Tongue (tissue), 2 donors: Measurements from ENCODE around the gene TOR1AIP2. TPM values are rescaled to one million over a fixed set of nuclear protein-coding genes. Genes with fewer than 3 reads are reported as not detected.
"Not testable (repeated sequence)": the region's sequence is repeated elsewhere in the genome, so short reads cannot be mapped to it uniquely, and the experiment has no call there.

ENCODE experiments used
- DNase-seq: peaks from one replicate; pipeline ENCODE4 v3.0.0-alpha.2; 2015
- total RNA-seq: library from RNA; depleted of rRNA; stranded (reverse); fragments of >200 nt; gene quantifications from one replicate; pipeline ENCODE4 v1.2.3, GENCODE V29; 2014

The TOR1AIP2 gene
- total RNA-seq, 1 donor from 2014 or later = 59.9 TPM

DNA sequence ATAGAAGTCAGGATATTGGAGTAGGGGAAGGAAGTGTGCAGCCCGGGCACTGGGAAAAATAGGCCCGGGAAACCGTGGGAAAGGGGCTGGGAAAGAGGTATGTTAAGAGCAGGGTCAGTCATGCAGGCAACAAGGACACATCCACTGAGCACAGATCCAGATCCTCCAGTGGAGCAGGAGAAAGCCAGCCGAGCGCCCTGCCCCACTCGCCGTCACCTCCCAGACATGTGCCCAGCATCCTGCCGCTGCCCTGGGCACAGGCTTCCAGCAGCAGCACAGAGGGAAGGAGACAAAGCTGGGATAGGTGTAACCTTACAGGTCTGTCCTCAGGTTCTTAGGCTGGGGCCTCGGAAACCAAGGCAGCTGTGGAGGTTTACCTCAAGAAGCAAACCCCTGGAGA, 70.3 kb downstream of the TOR1AIP2 start:
- DNase-seq = no peak

DNA sequence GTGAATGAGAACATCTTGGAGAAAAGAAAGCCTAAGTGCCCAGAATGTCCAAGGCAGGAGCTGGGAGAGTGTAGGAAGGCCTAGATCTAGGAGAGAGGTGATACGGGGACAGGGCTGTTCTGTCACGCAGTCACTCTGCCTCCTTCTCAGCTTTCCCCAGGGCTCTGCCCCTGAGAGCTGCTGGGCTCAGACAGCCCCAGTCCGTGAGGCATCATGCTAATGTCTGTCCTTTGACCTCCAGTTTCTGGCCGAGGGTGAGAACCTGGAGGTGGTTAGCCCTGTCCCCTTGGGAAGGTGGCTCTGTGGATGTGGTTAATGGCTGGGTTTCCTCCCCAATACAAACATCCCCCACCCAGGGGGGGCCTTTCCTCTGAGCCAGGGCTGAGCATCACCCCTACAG, 71.3 kb downstream of the TOR1AIP2 start:
- DNase-seq = no peak

DNA sequence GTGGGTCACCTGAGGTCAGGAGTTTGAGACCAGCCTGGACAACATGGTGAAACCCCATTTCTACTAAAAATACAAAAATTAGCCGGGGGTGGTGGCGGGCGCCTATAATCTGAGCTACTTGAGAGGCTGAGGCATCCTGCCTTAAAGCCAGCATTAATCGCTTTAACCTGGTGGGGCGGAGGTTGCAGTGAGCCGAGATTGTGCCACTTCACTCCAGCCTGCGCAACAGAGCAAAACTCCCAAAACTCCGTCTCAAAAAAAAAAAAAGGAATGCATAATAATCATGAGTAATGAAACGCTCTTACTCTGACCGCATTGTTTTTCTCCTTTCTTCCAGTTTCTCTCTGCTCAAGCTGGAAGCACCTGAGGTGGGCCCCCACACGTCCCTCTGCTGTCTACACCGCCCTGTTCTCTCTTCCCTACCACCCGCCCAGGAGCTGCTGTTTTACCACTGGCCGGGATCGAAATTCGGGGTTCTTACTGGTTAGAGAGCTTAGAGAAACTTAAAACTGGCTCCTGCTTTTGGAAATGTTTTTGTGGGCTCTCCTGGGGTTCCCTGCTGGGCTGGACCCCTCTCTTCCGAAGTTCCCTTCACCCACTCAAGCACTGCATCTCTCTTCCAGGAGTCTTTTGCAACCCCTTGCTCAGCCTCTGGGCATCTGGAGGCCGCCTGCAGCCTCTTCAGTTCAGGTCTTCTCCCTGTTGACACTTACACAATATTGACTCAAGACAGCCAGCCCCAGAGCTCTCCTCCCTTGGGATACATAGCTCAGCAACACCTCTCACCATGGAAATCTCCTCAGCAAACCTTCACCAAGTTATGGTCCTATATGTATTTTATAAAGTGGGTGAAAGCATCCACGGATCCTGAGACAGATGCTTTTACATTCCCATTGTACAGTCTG, 72.1 kb downstream of the TOR1AIP2 start:
- no peak for DNase-seq

GRCh38 chr1:179804417-179804816, 73.2 kb downstream of the TOR1AIP2 start:
- not testable (repeated sequence) for DNase-seq

DNA sequence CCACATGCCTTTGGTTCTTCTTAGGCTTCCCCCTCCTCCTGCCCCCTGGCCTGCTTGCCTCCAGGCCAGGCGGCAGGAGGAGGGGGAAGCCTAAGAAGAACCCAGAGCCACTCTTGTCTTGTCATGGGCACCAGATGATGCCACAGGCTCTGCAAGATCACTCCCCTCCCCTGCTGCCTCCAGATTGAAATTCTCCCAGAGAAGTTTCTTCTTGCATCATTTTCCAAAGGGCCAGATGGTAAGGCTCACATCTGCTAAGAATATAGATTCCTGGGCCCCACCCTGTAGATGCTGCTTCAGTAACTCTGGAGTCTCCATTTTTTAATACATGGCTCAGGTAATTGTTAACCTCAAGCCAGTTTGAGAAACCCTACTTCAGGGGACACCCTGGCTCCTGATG, 73.7 kb downstream of the TOR1AIP2 start:
- DNase-seq = no peak

DNA sequence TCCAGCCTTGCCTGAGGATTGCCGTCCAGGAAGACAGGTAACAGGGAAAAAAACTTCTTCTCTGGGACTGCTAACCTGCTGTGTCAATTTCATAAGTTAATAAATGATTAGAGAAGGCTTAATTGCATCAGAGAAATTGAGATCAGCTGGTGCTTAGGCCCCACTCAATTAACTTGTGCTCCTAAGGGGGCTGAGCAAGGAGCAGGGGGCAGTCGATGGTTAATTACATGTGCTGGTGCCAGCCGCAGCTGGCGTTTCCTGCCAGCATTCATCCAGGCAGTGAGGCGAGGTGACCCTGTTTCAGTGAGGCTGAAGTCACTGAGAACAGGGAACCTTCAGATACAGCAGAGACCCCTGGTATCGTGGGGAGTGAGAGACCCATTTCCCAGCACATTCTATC, 74.5 kb downstream of the TOR1AIP2 start:
- DNase-seq = no peak

GRCh38 chr1:179800481-179800880, 77.1 kb downstream of the TOR1AIP2 start:
- DNase-seq = no peak

- no peak for DNase-seq
These were observed 78.6 kb downstream of the TOR1AIP2 start for GRCh38 chr1:179798864-179799516.

GRCh38 chr1:179798213-179798863, 79.3 kb downstream of the TOR1AIP2 start:
- DNase-seq = no peak

- DNase-seq = no peak
These were observed 82.9 kb downstream of the TOR1AIP2 start for GRCh38 chr1:179794669-179795068.

DNA sequence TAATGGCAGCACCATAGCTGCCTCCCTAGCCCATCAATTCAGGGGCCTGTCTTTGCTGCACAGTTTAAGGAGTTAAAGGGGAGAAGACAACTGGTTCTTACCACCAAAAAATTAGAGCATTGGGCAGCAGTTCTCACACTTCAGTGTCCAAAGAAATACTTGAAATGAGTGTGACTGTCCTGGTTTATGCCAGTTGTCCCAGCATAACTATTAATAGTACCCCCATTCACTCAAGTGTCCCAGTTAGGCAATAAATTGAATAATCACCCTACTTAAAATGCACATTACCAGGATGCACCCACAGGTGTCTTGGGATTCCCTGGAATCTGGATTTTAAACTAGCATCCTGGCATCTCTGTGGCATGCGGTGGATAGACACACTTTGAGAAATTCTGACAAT, 83.5 kb downstream of the TOR1AIP2 start:
- no peak for DNase-seq

- DNase-seq = no peak
These were observed 84.3 kb downstream of the TOR1AIP2 start for GRCh38 chr1:179793281-179793680.

Other genes starting within 250 kb of the TOR1AIP2 start
- gene FAM163A, start 134.5 kb downstream of the TOR1AIP2 start, total RNA-seq = 0.21 TPM
- gene TOR1AIP1, start 4.5 kb upstream of the TOR1AIP2 start, total RNA-seq = 95.2 TPM
- 110 TPM for gene CEP350, start 77.0 kb upstream of the TOR1AIP2 start, total RNA-seq